Measurements from ENCODE around the gene KCTD1. TPM values are rescaled to one million over a fixed set of nuclear protein-coding genes. Genes with fewer than 3 reads are reported as not detected.

Gene KCTD1
- total and polyA plus RNA-seq, 11 donors, result 4.8 to 21.8 (median 8.9) TPM

DNA sequence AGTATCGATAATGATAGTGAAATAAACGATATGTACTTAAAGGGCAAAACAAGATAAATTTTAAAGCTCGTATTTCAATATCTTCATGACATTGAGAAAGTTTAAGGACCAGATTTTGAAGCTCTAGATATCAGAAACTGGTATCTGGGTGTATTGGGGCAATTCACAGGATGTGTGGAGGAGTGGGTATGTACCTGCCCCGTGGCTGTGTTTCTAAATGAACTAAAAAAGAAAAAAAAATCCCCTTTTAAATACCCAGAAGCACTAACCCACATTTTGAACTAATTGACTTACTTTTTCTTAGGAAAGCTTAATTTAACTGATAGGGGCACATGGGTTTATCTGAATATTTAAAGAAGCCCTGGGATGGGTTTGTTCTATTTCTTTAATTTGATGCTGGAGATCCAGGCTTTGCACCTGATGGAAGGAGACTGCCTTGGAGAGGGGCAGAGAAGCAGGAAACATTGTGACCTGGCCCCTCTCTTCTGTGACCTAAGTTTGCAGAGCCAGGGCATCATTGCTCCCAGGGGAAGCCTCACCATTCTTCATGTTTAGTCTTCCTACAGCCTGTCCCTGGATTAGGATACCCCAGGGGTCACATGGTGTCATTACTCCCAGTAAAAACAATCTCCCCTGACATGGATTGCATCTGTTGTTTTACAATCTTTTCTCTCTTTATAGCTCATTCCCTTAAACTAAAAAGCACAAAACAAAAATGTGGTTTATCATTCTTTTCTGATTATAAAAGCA, 7.6 kb upstream of the KCTD1 start:
- ATAC-seq (no peak), DNase-seq (no peak)
- intact Hi-C loops (cut with DNase I), result loop anchor here in 2 of 10 donors (10.0 kb wide), 1 partner anchor 151 kb away; no protein-coding TSS in a partner anchor
- peaks cover 0 to 10% (median 3%) of the 10 kb centered on the region in 12 donors for H3K4me1 ChIP-seq
- H3K4me3 ChIP-seq, result no peak overlapping the region
- H3K27me3 ChIP-seq, result peaks cover 0 to 24% (median 4%) of the 10 kb centered on the region in 9 donors
- 81 to 95% (median 92%) methylated on average over 4 of the region's 4 CpGs for WGBS, 4 donors
- no peak for TF ChIP-seq POLR2A (IDR thresholded peaks at IDR 0.05)
- TF ChIP-seq, protein P1, sequence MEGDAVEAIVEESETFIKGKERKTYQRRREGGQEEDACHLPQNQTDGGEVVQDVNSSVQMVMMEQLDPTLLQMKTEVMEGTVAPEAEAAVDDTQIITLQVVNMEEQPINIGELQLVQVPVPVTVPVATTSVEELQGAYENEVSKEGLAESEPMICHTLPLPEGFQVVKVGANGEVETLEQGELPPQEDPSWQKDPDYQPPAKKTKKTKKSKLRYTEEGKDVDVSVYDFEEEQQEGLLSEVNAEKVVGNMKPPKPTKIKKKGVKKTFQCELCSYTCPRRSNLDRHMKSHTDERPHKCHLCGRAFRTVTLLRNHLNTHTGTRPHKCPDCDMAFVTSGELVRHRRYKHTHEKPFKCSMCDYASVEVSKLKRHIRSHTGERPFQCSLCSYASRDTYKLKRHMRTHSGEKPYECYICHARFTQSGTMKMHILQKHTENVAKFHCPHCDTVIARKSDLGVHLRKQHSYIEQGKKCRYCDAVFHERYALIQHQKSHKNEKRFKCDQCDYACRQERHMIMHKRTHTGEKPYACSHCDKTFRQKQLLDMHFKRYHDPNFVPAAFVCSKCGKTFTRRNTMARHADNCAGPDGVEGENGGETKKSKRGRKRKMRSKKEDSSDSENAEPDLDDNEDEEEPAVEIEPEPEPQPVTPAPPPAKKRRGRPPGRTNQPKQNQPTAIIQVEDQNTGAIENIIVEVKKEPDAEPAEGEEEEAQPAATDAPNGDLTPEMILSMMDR (IDR thresholded peaks at IDR 0.05), result no peak
- H3K9me3 ChIP-seq, result no peaks in the 10 kb centered on the region
- no peaks in the 10 kb centered on the region for H3K36me3 ChIP-seq
- no peak overlapping the region for H3K27ac ChIP-seq

DNA sequence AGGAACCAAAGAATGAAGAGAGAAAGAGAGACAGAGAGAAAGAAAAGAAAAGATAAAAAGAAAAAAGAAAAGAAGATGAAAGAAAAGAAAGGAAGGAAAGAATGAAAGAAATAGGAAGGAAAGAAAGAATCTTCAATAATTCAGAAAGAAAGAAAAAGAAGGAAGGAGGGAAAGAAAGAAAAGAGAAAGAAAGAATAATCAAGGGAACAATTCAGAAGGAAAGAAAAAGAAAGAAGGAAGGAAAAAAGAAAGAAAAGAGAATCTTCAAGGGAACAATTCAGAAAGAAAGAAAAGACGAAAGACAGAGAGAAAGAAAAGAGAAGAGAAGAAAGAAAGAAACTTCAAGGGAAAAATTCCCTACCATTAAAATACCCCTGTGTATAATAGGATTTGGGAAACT, 5.6 kb upstream of the KCTD1 start:
- ATAC-seq (no peak), DNase-seq (no peak)
- WGBS, 4 donors, result 90 to 95% (median 93%) methylated on average over 1 of the region's 1 CpG
- TF ChIP-seq POLR2A (IDR thresholded peaks at IDR 0.05), result no peak
- TF ChIP-seq, protein P1 (IDR thresholded peaks at IDR 0.05), result no peak
- Histone ChIP-seq H3K4me3 (no peak overlapping the region), H3K4me1 (peaks cover 0 to 23% (median 16%) of the 10 kb centered on the region in 12 donors), H3K36me3 (no peaks in the 10 kb centered on the region), H3K27ac (no peak overlapping the region), H3K9me3 (no peaks in the 10 kb centered on the region), H3K27me3 (peaks cover 0 to 42% (median 14%) of the 10 kb centered on the region in 9 donors)
- intact Hi-C loops (cut with DNase I), result loop anchor here in 3 of 10 donors (5.0 to 10.0 kb wide), 2 partner anchors 103 to 149 kb away; no protein-coding TSS in a partner anchor

DNA sequence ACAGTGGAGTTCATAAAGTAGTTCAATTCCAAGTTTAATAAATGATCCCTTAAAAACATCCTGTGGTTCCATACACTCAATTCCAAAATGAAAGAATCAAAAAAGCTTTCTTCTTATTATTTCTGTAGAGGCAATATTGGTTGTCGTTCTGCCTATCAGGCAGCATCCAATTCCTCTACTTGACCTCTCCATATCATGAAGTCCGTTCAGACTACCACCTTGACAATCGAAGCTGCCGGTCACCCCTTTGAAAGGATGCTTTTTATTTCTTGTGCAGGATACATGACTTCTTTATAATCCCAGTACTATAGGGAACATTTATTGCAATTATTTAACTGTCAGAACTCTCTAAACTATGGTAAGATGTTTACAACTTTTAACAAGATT, 3.3 kb upstream of the KCTD1 start:
- WGBS, 4 donors, result 69 to 78% (median 75%) methylated on average over 4 of the region's 4 CpGs
- Histone ChIP-seq H3K36me3 (no peaks in the 10 kb centered on the region), H3K27me3 (peaks cover 0 to 43% (median 14%) of the 10 kb centered on the region in 9 donors), H3K27ac (no peak overlapping the region), H3K4me3 (peak overlapping the region in 1 of 12 donors; percentile 81), H3K4me1 (peaks cover 0 to 36% (median 22%) of the 10 kb centered on the region in 12 donors), H3K9me3 (no peaks in the 10 kb centered on the region)
- intact Hi-C loops (cut with DNase I), result loop anchor here in 3 of 10 donors (5.0 to 10.0 kb wide), 2 partner anchors 106 to 147 kb away; no protein-coding TSS in a partner anchor
- no peak for TF ChIP-seq POLR2A (IDR thresholded peaks at IDR 0.05)
- TF ChIP-seq, protein P1 (IDR thresholded peaks at IDR 0.05), result no peak
- ATAC-seq, result no peak
- no peak for DNase-seq

DNA sequence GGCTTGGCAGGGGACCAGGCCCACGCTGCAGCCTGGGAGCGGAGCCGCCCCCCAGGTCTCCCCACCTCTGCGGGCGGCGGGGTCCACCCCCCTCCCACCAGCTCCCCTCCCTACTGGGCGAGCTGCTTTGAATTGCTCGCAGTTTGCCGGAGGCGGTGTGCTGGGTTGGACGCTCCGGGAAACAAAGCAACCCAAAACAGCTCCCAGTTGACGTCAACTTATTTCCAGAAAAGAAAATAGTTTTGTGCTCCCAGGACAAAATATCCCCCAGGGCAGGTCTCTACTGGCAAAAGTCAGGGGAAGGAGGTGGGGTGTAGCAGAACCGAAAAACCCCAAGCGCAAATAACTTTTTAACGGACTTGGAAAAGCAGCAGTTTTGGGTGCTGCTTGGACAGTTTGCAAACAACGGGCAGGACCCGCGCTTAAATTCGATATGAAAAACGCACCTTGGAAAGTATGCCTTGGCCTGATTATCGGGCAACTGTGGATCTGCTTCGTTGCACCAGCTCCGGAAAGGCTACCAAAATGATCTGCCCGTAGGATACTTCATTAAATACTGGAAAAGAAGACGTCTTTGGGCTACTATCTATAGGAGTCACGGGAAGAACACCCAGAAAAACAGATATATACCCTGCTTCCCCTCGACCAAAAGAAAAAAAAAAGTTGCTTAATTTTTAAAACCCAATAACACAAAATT, 2.8 kb upstream of the KCTD1 start:
- DNase-seq, result peak in 4 of 5 donors; percentile 20 to 40 (median 24)
- ATAC-seq, result peak in 1 of 4 donors; percentile 33
- Histone ChIP-seq H3K9me3 (no peaks in the 10 kb centered on the region), H3K36me3 (no peaks in the 10 kb centered on the region), H3K4me1 (peaks cover 0 to 42% (median 23%) of the 10 kb centered on the region in 12 donors), H3K4me3 (peak overlapping the region in 10 of 12 donors; percentile 39 to 93 (median 76)), H3K27ac (peak overlapping the region in 6 of 12 donors; percentile 17 to 80 (median 47)), H3K27me3 (peaks cover 0 to 43% (median 14%) of the 10 kb centered on the region in 9 donors)
- TF ChIP-seq POLR2A (IDR thresholded peaks at IDR 0.05), result no peak
- TF ChIP-seq, protein P1 (IDR thresholded peaks at IDR 0.05), result no peak
- intact Hi-C loops (cut with DNase I), result loop anchor here in 3 of 10 donors (5.0 to 10.0 kb wide), 2 partner anchors 106 to 146 kb away; no protein-coding TSS in a partner anchor
- whole genome bisulfite sequencing, 4 donors, result 18 to 33% (median 25%) methylated on average over 22 to 28 of the region's 28 CpGs
